HG03159 (cell line): ENCODE measurements around the gene HGFAC.

Experiments used
- ATAC-seq: cut with Tn5 transposase; IDR thresholded peaks from one replicate; pipeline ENCODE4 v1.9.1; 2021; ENCODE audit warnings: mild to moderate bottlenecking, moderate library complexity; ENCODE audit not compliant: unreplicated experiment

HGFAC gene

DNA sequence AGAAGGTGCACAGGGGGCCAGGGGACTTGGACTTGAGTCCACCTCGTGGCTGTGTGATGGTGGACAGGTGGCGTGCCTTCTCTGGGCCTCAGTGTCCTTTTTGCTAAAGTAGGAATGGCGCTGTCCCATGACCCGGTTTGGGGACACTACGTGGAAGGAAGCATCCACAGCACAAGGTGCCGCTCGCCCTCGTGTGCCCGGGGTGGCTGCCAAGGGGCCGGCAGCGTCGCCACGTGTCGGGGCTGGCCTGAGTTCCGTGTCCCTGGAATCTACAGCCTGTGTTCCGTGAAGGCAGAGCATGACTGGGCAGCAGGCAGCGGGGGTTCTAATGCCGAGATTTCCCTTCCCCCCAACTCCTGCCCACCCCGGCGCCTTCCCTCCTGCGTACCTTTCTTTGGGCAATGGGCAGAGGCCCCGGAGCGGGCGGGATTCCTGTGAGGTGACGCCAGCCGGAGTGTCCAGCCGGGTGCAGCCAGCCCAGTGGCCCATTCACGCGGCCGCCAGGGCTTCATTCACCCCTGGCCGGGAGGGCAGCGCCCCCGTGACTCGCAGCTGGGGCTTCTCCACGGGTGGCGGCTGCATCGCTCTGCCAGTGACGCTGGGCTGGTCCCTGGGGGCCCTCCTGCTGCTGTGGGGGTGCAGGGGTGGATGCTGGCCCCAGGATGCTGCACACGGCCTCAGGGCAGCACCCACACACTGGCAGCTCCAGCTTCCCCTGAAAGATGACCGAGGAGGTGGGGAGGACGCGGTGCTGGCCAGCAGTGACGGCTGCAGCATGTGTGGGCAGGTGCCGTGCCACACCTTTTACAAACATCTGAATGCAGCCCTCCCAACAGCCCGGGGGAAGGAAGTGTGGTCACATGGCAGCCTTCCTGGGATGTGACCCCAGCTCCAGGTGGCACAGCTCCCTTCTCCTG is 42.5 kb downstream of the HGFAC start:
- ATAC-seq: no peak

DNA sequence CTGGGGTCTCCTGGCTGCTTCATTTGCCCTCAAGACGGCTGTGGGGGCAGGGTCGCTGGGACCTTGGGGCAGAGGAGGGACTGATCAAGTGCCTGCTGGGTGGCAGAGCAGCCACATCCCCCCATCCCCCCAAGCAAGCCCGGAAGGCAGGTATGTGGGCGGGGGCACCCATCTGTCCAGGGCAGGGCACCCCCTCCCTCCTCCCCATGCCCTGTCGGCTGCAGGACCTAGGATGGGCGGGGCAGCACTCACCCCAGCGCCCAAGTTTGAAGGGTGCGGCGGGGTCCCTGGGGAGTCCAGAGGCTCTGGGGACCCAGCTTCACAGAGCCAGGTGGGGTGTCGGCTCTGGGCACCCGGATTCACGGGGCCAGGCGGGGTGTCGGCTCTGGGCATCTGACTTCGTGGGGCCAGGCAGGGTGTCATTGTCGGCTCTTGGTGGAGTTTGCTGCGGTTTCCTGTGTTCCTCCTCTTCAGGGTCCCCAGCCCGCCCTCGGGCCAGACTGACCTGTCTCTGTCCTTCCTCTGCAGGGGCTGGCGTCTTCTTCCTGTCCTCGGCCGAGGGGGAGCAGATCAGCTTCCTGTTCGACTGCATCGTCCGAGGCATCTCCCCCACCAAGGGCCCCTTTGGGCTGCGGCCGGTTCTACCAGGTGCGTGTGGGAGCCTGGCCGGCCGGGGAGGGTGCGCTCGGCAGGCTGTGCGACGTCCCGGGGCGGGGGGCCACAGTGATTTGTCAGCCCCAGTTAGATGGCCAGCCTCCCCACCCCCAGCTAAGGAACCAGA is 43.4 kb downstream of the HGFAC start:
- no peak for ATAC-seq

DNA sequence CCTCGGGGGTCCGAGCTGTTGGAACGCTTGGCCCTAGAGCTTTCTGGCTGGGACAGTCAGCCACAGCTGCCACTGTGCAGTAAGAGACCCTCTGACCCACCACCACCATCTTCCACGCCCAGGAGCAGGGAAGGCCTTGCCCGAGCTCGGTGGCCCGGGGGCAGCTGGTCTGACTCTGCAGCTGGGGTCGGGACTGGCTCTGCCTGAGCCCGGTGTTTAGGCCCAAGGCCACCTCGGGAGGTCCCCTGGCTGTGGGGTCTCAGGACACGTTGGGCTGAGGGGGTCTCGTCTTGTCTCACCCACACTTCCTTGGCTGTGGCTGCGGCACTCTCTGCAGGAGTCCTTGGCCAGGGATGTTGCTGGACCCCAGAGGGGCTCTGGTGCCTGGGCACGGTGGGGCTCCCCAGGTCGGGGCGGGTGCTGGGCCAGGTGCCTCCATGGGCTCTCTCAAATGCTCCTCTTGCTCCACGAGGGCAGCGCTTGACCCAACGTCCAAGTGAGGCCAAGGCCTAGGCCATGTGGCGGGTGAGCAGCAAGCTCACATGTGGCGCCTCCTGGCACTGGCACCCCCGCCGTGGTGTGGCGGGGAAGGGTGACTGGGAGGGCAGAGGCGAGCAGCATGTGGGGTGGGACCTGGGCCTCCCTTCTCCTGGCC is 44.2 kb downstream of the HGFAC start:
- no peak for ATAC-seq

DNA sequence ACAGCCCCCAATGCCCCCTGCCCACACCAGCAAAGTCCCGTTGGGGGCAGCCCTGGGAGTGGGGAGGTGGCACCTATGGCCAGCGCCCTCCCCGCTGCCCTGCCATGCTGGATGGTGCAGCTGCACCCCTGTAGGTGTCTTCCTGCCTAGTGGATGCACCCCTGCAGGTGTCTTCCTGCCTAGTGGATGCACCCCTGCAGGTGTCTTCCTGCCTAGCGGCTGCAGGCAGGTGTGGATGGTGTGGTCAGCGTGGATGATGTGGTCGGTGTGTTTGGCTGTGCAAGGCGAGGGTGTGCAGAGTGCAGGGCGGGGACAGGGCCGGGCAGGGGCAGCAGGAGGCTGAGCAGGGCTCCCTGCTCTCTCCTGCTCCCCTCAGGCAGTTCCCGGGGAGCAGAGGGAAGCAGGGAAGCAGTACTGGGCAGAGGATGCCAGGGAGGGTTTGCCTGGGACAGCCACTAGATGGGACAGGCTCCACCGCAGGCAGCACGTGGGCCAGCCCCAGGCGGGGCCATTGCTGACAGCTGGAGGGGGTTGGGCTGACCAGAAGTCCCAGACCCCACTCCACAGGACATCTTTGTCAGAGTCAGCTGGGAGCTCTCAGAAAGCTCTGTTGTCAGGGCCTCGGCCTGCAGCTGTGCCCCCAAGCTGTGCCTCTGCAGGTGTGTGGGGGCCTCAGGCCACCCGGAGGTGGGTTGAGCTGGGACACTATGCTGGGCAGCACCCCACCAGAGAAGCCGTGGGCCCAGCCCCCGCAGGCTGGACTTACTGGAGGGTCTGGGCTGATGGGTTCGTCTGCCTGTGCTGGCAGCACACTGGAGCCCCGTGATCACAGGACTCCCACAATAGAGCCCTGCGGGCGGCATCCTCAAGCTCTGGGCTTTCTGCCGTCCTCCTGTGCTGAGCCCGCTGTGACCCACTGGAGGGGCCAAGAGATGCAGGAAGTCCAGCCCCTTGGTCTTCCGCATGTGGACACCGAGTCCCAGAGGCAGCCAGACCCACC is 45.1 kb downstream of the HGFAC start:
- no peak for ATAC-seq

DNA sequence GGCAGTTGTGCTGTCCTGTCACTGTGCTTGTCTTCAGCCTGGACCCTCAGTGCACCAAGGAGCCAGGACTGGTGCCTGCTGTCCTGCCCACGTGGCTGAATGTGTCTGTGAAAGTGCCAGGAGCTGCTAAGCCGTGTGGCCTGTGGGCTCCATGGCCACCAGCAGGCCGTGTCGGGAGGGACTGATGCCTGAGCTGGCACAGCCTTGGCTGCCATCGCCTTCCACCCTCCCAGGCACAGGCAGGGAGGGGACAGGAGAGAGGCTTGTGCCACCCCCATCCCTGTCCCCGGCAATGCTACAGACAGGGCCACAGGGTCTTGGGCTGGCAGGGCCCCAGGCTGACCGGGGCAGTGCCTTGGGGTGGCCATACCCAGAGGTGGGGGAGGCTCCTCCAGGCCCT is 46.1 kb downstream of the HGFAC start:
- no peak for ATAC-seq

- ATAC-seq: no peak
Observed at GRCh38 chr4:3488820-3489219, 47.1 kb downstream of the HGFAC start.

DNA sequence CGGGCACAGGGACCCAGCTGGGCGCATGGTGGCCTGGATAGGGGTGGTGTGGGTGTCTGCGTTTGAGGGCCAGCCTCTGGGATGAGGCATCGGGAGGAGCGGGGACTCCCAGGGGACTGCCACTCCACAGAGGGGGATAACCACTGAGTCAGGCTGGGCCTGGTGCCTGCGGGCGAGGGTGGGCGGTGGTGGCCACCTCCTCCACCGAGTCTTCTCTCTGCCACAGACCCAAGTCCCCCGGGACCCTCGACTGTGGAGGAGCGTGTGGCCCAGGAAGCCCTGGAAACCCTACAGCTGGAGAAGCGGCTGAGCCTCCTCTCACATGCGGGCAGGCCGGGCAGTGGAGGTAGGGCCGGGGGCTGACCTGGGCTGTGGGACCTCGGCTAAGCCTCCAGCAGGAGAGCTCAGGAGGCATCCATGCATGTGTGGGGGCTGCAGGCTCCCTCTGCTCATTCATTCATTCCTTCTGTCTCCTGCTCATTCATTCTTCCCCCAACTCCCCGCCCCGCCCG is 47.7 kb downstream of the HGFAC start:
- no peak for ATAC-seq

- ATAC-seq: no peak
Observed at GRCh38 chr4:3491681-3492405, 50.1 kb downstream of the HGFAC start.

- ATAC-seq: no peak
Observed at GRCh38 chr4:3492741-3493719, 51.3 kb downstream of the HGFAC start.

GRCh38 chr4:3493720-3494461 is 52.1 kb downstream of the HGFAC start:
- no peak for ATAC-seq

DNA sequence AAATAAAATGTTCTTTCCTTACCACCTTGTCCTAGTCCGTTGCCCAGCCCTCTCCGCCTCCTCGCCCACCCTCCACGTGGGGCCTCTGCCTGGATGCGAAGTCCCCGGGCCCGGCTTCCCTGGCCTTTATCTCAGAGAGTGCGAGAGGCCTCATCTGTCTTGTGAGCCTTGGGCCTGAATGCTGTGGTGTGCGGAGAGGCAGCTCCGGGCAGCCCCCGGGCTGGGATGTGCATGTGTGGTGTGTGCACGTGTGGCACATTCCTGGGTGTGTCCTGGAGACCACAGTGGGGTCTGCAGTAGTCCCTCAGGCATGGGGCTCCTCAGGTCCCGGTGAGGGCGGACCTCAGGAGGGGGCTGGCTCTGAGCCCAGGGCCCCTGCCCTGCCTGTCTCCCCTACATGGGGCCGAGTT is 52.7 kb downstream of the HGFAC start:
- ATAC-seq: no peak

- ATAC-seq: no peak
Observed at GRCh38 chr4:3495204-3495975, 53.6 kb downstream of the HGFAC start.

DNA sequence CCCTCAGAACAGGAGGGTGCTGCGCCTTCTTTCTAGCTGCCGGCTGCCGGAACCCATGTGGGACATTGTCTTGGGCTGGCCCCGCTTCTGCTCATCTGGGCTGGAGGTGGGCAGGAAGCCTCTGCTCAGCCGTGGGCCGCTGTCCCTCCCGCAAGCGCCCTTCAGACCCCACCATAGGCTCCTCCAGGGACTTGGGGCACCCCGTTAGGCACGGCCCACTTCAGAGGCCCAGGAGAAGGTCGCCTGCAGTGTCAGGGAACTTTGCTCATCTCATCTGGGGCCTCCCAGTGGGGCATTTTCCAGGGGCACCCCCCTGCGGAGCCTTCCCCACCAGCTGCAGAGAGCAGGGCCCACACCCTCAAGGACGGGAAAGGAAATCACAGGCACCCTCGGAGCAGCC is 54.3 kb downstream of the HGFAC start:
- no peak for ATAC-seq

GRCh38 chr4:3497095-3497494 is 55.3 kb downstream of the HGFAC start:
- ATAC-seq: no peak

GRCh38 chr4:3497523-3498389 is 56.0 kb downstream of the HGFAC start:
- ATAC-seq: no peak

DNA sequence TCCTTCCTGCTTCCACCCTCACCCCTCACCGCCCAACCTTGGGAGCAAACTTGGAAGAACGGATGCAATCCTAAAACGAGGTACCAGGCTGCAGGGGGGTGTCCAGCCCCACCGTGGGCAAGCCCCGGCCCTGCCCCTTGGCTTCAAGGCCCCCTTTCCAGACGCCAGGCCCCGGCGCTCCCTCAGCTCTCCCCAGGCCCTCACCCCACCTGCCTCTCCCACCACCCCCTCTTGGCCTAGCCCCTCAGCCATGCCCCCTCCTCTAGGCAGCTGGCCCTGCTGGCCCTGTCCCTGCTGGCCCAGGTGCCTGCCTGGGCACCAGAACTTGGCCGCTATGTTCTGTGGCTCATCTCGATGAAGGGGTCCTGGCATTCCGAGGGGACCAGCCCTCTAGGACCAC is 56.6 kb downstream of the HGFAC start:
- no peak for ATAC-seq
